ENCODE data around the gene CCDC60.

Gene CCDC60

DNA sequence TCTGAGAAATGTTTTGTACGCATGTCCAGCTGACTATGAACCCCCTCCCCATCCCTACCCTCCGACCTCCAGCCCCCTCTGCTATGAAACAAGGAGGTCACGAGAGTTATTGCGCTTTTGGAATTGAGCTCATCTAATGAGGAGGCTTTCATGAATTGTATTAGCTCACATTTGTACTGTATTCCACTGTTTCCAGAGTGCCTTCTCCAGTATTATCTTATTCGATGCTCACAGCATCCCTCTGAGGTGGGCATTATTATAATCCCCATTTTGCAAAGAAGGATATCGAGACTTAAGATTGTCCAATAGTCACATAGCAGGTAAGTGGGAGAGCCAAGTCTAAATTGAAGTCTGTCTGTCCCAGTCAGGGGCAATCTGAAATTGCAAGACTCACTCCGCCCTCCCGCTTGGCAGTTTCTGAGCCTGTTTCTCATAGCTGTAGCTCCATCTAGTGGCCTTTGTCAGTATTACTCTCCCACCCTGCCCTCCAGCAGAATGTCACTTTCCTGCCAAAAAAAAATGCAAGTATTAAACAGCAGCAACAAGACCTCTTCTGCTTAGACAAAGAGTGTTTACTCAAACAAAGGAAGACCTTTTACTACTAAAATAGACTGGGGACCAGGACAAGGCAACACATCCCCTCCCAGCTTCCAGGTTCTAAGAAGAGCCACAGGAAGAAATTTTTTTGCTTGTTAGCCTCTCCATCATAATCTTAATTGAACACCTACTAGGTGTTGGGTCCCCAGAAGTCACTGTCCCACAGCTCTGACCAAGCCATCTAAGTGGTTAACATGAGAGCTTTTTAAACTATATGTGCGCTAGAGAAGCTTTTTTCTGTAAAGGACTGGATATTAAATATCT lies 210.5 kb downstream of the CCDC60 start:
- DNase-seq (ENCODE audit: low spot score), result peak; percentile 89

DNA sequence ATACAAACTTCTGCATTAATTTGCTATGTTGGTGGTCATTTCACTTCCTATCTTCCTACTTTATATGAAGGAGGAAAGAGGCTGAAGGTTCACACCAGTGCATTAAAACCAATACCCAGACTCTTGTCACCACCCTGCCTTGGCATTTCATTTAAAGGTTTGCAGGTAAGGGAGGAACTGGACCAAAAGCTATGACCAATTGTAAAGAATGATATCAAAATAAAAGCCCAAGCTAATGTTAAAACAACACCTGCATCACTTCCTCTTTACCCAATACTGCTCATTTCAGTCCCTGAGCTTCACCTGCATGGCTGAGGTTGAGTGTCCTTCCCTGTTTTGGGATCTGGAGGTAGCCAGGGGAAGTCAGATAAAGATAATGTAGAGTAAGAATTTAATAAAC lies 211.8 kb downstream of the CCDC60 start:
- no peak for DNase-seq (ENCODE audit: low spot score)

DNA sequence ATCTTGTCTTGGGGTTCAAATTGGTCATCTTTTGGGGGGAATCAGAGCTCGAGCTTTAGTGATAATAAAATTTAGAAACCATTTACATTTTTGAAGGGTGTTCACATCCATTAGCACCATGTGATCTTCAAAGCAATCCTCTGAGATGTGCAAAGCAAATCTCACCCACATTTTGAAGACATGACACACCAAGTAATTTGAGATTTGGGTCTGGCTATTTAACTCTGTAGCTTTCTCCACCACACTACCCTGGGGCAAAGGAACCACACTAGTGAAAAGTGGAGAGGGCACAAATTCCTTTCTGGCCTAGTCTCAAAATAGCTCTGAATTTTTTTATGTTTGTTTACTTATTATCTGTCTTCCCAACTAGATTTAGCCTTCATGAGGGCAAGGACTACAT lies 212.5 kb downstream of the CCDC60 start:
- no peak for DNase-seq (ENCODE audit: low spot score)

DNA sequence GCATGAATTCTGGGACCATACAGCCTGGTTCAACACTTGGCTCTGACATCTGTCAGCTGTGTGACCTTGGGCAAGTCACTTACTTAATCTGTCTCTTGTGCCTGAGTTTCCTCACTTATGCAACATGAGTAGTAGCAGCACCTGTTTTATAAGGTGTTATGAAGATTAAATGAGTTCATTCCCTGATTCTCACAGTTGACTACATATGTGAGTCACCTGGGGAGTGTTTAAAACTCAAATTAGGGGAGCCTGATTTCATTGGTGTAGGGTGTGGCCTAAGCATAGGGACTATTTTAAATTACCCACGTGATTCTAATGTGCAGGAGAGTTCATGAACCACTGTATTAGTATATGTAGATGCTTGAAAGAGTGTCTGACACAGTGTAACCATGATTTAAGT lies 222.3 kb downstream of the CCDC60 start:
- no peak for DNase-seq (ENCODE audit: low spot score)

DNA sequence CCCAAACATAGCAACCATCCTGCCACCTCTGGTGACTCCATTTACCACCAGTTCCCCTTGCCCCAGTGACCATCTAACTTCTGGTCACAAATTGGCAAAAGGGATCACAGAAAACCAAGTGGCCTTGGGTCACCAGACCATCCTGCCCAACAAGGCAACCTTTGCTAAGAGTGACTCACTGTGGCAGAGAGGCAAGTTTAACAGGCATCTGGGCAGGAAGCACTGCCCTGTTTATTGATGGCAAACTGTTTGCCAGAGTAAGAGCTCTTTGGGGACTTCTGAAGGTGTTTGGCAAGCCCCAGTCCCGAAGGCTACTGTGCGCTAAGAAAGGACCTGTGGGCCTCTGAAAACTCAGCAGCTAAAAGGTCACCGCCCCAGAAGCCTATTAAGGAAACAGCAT lies 230.9 kb downstream of the CCDC60 start:
- DNase-seq (ENCODE audit: low spot score), result no peak

DNA sequence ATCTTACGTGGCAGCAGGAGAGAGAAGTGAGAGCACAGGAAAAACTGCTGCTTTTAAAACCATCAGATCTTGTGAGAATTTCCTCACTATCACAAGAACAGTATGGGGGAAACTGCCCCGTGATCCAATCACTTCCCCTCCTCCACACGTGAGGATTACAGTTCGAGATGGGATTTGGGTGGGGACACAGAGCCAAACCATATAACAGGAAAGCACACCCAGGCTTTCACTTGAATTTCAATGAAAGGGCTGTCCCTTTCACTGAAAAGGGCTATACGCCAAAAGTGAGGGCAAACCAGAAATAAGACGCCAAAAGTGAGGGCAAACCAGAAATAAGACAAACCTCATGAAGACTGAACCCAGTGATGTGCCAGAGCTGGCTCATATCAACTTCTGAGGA lies 236.2 kb downstream of the CCDC60 start:
- DNase-seq (ENCODE audit: low spot score), result no peak

DNA sequence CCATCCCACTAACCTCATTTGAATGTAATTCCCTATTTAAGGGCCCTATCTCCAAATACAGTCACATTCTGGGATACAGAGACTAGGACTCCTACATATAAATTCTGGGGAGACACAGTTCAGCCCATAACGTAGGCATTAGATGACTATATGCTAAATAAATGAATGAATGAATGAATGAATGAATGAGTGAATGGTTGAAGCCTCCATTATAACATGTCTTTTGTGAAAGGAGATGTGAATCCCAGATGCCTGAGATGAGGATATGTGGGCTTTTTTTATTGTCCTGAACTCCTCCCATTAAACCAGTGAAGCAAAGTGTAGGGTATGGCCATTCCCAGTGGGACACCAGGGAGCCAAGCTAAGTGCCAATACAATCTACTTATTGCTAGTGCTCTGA lies 238.6 kb downstream of the CCDC60 start:
- no peak for DNase-seq (ENCODE audit: low spot score)

DNA sequence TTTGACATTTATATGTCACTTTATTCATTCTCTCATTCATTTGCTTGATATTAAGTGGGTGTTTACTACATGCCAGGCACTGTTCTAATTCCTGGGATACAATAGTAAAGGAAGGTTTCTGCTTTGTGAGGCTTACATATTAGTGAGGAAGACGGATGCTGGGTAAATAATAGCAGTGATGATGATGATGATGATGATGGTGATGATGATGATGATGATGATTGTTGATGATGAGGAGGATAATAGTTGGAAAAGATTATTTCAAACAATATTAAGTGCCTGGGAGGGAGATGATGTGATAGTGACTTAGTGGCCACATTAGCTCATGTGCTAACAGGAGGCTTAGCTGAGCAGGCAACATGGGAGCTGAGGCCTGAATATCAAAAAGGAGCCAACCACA lies 239.7 kb downstream of the CCDC60 start:
- DNase-seq (ENCODE audit: low spot score), result no peak

DNA sequence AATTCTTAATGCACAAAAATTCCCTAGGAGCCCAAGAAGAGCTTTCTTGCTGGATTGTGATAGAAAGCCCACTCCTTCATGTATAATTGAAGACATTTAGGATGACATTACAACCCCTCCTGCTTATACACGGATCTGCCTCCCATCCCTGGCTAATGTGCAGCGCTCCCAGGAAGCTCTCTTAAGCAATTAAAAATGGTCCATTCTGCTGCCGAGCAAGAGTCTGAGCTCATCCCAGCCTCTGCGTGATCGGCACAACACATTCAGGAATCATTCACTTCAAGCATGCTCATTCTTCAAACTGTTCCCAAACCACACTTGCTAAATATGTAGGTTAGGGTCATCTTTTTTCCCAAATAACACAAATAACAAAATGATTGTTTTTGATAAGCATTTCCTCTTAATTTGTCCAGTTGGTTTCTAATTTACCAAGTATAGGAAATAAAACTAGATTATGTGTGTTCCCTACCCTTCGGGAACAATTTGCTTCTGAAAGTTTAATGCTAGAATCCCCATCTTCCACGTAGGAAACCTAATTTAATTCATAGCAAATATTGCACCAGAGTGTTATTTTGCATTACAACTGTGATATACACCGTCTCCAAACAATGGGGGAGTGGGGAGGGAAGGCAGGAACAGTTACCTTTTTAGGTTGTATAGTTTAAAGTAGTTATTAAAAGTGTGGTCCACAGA lies 241.7 kb downstream of the CCDC60 start:
- no peak for DNase-seq (ENCODE audit: low spot score)

DNA sequence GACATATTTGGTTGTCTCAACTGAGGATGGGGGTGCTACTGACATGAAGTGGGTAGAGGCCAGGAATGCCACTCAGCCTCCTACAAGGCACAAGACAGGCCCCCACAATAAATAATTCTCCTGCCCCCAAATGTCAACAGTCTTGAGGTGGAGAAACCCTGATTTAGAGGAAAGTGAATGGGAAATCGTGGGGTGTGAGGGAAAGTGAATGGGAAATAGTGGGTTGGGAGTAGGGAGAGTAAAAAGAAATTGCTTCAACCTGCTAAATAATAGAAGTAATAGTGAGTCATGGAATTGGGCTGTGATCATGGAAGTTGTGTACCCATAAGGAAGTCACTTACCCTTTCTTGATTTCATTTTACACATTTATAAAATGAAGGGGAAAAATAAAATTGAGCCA lies 242.4 kb downstream of the CCDC60 start:
- DNase-seq (ENCODE audit: low spot score), result no peak

DNA sequence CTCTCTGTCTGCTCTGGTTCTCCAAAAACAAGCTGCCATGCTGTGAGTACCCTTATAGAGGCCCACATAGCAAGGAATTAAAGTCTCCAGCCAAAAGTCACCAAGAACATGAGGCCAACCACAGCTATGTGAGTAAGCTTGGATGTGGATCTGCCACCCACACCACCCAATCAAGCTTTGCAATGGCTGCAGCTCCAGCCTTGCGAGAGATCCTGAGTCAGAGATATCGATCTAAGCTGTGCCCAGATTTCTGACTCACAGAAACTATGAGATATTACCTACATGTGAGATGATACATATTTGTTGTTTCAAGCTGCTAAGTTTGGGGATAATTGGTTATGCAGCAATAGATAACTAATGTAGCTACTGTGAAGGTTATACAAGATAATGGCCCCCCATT lies 243.6 kb downstream of the CCDC60 start:
- DNase-seq (ENCODE audit: low spot score), result no peak

DNA sequence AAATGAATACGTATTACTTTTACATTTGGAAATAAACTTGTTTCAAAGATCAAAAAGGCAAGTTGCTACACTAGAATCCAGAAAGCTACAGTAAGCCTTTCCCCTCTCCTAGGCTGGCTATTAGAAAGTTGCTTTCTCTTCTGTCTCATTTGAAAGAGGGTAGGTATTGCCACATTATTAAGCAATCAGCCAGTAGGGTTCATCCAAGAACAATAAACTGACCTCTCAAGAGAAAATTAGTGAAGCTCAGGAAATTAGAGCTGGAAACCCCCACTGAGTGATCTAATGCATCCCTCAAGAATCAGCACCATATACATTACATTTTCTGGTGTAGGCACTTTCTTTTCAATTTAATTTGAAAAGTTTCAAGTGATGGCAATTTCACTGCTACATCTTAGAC lies 254.6 kb downstream of the CCDC60 start:
- no peak for DNase-seq (ENCODE audit: low spot score)

DNA sequence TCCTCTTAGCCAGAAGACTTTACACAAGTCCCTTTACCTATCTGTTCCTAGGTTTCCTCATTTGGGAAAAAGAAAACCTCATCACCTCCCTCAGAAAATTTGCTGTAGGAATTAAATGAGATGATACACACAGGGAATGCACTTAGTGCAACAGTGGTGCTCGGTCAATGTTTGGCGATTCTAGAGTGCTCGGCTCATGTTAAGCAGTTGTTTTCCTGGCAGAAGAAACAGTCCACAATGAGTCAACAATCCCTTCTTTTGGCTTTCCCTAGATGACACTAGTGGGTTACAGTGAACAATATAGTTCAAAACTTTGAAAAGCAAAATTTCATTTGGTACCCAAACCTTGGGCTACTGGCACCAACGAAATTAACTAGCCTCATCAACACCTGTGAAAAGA lies 255.1 kb downstream of the CCDC60 start:
- no peak for DNase-seq (ENCODE audit: low spot score)

Data from AG20443 (cell line).